Measurements from ENCODE around the gene COL18A1.

- TF ChIP-seq, protein P1, sequence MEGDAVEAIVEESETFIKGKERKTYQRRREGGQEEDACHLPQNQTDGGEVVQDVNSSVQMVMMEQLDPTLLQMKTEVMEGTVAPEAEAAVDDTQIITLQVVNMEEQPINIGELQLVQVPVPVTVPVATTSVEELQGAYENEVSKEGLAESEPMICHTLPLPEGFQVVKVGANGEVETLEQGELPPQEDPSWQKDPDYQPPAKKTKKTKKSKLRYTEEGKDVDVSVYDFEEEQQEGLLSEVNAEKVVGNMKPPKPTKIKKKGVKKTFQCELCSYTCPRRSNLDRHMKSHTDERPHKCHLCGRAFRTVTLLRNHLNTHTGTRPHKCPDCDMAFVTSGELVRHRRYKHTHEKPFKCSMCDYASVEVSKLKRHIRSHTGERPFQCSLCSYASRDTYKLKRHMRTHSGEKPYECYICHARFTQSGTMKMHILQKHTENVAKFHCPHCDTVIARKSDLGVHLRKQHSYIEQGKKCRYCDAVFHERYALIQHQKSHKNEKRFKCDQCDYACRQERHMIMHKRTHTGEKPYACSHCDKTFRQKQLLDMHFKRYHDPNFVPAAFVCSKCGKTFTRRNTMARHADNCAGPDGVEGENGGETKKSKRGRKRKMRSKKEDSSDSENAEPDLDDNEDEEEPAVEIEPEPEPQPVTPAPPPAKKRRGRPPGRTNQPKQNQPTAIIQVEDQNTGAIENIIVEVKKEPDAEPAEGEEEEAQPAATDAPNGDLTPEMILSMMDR (conservative IDR thresholded peaks at IDR 0.05; ENCODE audit: low read depth, low read length) = no peak
- TF ChIP-seq EZH2 (IDR thresholded peaks at IDR 0.05; ENCODE audit: borderline replicate concordance, low read depth, low read length, poor library complexity, severe bottlenecking) = no peak
Observed at GRCh38 chr21:45428534-45428933, 23.6 kb downstream of the COL18A1 start.
